HG03558 (cell line): Measurements from ENCODE around the gene SLC16A14.
"Not testable (repeated sequence)": the region's sequence is repeated elsewhere in the genome, so short reads cannot be mapped to it uniquely, and the experiment has no call there.

Experiments
- ATAC-seq: cut with Tn5 transposase; IDR thresholded peaks from one replicate; pipeline ENCODE4 v1.9.1; 2021; ENCODE audit warnings: moderate number of reproducible peaks; ENCODE audit not compliant: unreplicated experiment; ENCODE audit errors: extremely low read depth

Gene SLC16A14, protein sequence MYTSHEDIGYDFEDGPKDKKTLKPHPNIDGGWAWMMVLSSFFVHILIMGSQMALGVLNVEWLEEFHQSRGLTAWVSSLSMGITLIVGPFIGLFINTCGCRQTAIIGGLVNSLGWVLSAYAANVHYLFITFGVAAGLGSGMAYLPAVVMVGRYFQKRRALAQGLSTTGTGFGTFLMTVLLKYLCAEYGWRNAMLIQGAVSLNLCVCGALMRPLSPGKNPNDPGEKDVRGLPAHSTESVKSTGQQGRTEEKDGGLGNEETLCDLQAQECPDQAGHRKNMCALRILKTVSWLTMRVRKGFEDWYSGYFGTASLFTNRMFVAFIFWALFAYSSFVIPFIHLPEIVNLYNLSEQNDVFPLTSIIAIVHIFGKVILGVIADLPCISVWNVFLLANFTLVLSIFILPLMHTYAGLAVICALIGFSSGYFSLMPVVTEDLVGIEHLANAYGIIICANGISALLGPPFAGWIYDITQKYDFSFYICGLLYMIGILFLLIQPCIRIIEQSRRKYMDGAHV

DNA sequence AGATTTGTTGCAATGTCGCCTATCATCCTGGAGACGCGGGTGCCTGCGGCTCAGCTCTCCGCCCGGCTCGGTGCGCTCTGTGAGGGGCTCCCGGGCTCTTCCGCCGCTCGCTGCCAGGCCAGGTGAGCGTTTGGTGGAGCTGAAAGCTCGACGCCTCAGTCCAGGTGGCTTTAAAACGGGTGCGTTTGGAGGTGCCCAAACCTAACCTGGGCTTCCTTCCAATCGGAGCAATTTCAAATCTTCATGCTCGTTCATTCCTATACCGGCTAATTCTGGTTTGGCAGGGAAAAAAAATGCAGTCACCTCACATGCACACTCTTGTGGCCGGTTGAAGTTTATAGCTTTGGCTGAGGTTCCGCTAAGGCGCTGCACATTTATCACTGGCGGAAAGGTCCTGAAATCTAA lies at the start of gene SLC16A14:
Gene SLC16A14, minus strand, starts transcription at position 274 of the 405 bp plus-strand sequence. CDS start 9,572 bp downstream, outside the sequence.
- no peak for ATAC-seq

DNA sequence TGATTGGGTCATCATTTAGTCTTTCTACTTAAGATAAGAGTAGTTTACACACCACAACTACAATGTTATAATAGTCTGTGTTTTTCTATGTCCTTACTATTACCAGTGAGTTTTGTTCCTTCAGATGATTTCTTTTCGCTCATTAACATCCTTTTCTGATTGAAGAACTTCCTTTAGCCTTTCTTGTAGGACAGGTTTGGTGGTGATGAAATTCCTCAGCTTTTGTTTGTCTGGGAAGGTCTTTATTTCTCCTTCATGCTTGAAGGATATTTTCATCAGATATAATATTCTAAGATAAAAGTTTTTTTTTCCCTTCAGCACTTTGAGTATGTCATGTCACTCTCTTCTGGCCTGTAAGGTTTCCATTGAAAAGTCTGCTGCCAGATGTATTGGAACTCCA lies 38.0 kb upstream of the SLC16A14 start:
- no peak for ATAC-seq

DNA sequence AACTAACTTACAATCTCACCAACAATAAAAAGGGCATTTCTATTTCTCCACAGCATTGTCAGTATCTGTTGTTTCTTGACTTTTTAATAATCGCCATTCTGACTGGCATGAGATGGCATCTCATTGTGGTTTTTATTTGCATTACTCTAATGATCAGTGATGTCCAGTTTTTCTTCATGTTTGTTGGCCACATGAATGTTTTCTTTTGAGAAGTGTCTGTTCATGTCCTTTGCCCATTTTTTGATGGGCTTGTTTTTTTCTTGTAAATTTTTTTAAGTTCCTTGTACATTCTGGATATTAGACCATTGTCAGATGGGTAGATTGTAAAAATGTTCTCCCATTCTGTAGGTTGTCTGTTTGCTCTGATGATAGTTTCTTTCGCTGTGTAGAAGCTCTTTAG lies 33.2 kb upstream of the SLC16A14 start:
- not testable (repeated sequence) for ATAC-seq

DNA sequence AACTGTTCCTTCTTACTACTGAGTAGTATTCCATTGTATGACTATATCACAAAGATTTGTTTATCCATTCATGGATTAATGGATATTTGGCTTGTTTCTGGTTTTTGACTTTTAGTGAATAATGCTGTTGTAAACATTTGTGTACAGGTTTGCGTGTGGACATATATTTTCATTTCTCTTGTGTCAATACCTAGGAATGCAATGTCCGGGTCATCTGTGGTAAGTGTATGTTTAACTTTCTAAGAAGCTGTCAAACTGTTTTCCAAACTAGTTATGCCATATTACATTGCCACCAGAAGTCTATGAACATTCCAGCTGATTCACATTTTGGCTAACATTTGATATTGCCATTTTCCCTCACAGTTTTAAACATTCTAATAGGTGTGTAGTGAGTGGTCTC lies 29.1 kb upstream of the SLC16A14 start:
- no peak for ATAC-seq

DNA sequence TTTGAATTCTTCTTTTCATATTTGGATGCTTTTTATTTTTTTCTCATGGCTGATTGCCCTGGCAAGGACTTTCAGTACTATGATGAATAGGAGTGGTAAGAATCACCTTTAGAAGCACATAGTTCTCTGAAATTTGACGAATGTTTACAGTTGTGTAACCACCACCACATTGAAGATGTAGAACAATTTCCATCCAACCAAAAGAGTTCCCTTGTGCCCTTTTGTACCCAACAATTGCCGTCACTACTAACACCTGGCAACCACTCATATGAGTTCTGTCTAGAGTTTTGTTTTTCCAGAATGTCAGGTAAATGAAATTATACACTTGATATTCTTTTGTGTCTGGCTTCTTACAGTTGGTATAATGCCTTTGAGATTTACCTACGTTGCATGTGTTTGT lies 28.7 kb upstream of the SLC16A14 start:
- no peak for ATAC-seq

DNA sequence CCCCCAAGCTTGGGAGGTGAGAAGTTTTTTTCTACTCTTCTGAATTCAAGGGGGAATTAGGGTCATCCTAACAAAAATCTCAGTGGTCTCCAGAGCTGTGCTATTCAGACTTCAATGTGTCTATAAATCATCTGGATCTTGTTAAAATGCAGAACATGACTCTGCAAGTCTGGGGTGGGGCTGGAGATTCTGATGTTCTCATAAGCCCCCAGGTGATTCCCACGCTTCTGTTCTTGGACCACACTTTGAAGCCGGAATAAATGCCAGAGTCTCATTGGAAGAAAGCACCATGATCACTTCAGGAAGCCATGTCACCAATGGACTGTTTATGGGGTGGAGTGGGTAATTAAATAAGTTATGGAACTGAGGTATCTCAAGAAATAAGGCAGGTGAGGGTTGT lies 22.2 kb upstream of the SLC16A14 start:
- no peak for ATAC-seq

DNA sequence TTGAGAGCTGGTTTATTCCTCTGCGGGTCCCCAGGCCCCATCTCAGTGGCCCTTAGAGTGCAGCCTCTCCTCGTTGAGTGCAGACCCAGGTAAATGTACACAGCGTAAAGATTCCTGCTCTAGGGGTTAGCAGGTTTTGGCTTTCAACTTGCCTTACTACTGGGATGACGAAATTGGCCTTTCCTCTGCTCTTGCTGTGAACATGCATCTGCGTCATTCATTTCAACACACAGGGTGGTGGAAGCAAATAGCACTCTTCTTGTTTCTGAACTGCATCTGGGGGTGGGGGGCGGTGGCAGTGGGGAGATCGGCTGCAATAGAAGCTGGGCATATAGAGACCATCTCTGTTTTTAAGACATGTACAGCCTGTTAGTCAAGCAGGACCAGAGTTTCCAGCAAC lies 16.5 kb upstream of the SLC16A14 start:
- ATAC-seq: no peak

DNA sequence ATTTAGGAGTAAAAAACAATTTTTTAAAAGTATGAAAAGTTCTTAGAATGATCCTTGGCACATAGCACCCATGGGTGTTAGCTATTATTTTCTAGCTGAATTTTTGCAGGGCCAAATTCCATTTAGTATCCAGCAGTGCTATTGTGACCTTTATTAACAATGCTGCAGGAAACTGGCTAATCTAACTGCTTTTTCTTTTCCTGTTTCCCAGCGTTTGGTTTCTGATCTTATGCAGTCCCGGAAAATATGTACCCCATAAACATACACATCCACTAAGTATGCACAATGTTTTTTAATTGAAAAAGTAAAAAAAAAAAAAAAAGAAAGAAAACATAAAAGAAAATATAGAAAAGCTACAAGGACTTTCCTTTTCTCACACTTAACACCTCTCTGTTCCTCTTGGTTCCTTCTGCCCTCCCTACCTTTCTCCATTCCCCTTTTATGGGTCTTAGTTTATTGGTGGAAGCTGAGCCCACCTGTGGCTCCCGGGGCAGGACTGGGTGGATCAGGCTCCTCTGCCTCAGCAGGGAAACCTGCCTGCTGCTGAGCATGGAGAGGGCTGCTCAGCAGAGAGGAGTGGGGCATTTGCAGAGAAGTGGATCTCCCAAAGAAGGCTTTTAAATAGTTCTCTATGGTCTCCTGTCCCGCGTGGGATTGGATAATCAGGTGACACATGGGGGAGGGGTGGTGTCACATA lies 9.3 kb upstream of the SLC16A14 start:
- ATAC-seq: no peak

DNA sequence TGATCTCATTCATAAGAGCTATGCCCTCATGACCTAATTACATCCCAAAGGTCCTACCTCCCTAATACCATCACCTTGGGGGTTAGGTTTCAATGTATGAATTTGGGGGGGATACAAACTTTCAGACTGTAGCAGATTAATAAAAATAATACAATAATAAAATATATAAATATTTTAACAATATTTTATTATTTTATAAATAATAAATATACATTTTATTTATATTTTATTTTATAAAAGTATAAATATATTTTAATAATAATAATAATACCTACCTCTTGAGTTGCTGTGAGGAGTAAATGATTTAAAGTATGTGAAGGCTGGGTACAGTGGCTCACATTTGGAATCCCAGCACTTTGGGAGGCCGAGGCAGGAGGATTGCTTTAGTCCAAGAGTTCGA lies 8.1 kb upstream of the SLC16A14 start:
- no peak for ATAC-seq

DNA sequence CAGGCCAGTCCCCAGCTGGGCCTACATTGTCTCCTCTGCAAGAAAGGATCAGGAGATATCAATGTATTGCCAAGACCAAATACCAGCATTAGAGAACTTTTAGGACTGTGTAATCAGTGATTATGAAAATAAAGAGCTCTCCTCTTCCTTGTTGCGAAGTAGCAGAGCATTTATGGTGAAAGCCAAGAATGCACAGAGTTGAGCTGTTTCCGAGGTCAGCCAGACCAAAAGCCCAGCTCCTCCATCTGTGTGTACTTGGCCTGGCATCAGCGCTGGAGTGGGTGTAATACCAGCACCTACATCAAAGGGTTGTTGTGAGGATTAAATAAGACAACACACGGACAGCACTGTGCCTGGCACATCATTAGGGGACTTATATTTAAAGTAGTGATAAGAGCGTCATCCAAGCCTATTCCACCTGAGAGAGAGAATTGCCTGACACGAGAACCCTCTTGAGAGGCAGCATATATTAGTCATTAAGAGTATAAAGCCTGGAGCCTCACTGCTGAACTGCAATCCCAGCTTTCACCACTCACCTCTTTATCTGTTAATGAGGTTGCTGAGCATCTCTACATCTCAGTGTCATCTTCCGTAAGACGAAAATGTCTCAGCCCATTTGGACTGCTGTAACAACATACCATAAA lies 7.4 kb upstream of the SLC16A14 start:
- no peak for ATAC-seq

DNA sequence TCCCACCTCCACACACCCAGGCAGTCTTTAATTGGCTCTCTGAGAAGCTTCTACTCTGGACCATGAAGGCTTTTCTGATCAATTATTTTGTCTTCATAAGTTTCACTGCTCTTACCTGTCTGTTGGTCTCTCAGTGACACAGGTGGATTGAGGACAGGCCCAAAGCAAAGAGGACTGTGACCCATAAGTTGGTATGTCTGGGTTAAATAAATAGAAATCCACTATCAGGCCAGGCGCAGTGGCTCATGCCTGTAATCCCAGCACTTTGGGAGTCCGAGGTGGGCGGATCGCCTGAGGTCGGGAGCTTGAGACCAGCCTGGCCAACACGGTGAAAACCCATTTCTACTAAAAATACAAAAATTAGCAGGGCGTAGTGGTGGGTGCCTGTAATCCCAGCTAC lies 2.7 kb upstream of the SLC16A14 start:
- no peak for ATAC-seq

DNA sequence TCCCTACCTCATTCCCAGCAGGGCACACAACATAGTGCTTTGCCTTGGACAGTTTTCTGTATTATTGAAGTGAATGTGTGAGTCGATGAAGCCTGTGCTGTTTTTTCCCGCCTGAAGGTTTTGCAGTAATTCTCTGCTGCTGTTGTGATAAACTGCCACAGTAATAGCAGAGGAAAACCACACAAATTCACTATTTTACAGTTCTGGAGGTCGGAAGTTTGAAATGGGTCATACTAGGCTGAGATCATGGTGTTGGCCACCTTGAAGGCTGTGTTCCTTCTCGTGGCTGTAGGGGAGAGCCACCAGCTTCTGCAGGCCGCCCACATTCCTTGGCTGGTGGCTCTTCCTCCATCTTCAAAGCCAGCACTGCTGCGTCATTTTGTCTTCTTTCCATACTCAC lies 678 bp upstream of the SLC16A14 start:
- no peak for ATAC-seq

DNA sequence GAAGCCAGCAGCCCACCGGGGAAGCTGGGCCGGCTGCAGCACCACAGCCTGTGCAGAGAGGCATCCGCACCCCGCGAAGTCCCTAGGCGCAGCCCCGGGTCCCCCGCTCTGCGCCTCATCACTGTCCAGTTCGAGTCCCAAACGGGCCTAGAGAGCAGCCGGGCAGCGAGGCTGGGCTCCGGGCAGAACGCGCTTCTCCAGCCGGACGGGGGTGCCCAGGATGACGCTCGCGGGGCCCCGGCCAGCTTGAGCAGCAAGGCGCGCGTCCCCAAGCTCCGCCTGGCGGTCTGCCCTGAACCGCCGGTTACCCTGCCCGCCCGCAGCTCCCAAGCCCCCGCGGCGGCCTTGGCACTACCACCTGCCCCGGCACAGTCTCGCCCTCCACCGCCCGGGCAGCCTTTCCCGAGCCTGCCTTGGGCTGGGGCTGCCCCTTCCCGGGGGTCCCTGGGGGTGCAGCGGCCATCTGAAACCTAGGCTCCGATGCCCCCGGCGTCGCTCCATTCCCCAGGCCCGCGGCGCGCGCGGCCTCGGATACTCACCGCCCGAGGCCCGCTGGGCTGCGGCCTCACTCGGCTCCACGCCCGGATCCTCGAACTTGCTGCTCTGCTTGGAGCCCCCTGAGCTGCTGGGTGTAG lies 591 bp downstream of the SLC16A14 start:
- no peak for ATAC-seq

DNA sequence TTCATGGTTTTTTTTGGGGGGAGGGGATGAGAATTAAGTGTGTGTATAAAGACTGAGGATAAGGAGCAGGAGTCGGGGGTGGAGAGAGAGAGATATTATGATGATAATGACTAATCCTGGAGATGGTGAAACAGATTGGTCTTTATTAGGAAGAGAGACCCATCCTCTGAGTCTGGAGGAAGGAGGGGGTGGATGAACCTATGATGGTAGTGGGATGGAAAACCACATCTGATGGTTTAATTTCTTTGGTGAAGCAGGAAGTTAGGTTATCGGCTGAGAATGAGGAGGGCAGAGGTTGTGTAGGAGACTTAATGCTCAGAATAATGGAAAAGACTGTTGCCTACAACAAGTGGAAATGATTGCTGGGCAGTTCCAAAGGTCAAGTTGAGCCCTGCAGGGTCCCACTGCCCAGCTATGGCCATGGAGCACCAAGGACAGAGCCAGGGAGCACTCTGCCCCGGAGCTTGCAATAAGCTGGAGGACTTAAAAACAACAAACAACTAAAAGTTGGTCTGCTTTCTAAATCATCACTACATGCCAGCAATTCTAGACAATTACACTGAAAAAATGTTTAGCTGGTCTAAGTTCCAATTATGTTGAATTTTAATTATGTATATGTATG lies 7.9 kb downstream of the SLC16A14 start:
- ATAC-seq: no peak

DNA sequence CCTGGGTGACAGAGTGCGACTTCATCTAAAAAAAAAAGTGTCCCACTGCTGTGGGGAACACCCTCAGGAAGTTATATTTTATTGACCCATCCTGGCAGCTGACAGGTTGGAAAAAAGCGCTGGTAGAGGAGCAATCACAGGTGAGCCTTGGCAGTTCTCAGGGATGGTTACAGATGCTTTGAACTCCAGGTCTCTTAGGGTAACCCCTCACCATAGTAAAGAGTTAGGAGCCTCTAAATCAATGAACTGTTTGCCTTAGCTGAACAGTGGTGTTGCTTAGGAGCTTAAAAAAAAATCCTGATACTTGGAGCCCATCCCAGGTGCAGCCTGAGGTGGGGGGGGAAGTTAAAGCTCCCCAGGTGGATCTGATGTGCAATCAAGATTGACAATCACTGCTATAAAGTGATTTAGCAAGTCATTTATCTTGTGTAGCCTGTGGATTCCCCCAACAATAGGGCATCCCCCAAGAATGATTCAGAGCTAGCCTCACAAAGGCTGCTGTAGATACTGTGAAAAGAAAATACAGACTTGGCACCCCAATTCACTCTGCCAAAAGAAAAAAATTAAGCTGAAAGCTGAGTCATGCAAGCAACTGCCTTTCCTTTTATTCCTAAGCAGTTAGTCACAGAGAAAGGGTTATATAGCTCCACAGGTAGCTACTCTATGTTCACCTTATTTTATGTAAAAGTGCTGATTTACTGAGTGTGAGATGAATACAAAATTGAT lies 14.8 kb downstream of the SLC16A14 start:
- ATAC-seq: no peak

DNA sequence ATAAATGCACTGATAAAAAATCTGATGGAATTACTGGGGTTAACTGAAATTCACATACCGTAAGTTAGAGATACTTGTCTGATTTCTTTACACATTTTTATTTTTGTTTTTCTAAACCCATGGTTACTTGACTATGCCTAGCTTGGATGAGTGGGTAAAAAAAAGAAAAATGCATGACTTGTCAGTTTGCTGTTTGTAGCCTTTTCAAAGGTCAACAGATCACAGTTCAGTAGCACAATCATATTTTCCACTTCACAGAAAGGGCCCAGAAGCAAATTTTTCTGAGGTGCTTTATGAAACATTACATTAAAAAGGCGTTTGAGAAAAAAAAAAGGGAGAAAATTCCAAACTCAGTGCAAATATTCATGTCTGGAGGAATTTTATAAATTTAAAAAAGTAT lies 16.4 kb downstream of the SLC16A14 start:
- ATAC-seq: no peak

DNA sequence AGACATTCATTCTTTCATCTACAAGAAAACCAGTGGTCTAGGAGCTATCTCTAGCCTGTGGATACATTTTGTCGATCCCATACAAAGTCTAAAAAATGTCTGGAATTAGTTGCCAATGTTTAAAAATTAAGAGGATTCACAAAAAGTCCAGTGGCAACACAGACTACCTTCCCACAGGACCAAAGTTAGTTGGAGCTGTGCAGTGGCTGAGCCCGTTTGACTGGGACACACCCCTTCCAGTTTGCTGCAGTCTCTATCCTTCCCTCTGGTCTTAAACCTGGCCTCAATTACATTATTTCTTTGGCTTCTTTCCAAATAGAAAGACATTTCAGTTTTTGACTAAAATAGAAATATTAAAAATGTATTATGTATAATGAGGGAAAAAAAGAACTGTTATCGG lies 18.6 kb downstream of the SLC16A14 start:
- no peak for ATAC-seq

DNA sequence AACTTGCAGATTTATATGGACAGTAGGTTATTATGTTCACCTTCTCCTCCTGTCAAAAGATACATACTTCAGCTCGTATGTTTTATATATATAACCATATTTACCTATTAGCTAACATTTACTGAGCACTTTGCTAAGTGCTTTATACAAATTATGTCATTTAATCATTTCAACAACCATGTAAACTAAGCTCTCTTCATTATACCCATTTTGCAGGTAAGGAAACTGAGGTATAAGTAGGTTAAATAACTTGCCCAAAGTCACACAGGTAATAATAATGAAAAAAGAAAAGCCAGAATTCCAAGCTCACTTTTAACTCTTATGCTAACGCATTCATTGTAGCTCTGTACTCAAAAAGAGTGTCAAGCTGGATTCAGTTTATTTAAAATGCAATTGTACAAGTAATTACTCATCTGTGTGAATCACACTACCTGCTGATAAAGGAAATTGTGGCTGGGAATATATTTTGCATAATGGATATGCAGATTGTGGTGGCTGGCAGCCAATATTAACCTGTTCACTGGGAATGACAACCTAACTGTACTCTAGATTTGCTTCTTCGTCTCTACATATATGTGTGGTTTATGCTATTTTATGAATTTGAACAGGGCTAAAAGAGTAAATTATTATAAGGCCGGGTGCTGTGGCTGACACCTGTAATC lies 20.6 kb downstream of the SLC16A14 start:
- no peak for ATAC-seq

DNA sequence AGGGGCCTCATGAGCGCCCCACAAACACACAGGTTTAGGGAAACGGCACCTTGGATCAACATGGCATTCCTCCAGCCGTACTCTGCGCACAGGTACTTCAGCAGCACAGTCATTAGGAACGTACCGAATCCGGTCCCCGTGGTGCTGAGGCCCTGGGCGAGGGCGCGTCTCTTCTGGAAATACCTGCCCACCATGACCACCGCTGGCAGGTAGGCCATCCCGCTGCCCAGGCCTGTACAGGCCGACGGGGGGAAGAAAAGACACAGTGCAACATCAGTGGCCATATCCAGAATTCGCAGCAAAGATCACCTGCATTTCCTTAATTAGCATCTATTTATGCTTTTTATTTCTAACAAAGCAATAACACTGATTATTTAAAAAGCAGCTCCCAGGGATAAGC lies 22.2 kb downstream of the SLC16A14 start:
- no peak for ATAC-seq
